ENCODE measurements around the gene ODC1.

The ODC1 gene

DNA sequence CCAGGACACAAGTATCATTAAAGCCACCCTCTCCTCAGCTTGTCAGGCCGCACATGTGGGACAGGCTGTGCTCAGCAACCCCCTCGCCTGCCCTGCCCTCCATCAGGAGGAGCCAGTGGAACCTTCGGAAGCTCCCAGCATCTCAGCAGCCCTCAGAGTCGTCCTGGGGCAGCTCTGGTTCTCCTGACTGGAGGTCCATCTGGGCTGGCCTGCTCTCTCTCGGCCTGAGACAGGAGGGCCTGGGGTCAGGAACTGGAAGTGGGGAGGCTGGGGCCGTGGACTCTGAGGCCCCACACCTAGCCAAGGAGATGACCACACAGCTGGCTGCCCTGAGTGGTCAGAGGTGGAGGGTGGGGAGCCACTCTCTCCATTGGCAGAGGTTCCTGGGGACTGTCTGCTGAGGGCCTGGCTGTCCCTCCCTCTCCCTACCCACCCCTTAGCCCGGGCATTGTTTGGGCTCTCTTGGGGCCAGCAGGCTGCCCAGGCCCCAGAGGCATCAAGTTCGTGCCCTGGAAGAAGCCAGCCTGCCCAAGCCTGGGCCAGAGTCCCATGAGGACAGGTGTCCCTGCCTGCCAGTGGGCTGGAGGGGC, 23.1 kb downstream of the ODC1 start:
- no peak overlapping the region for H3K4me3 ChIP-seq (ENCODE audit: low read depth, low read length)
- no peak for DNase-seq (ENCODE audit: low read depth)
- TF ChIP-seq, protein P1, sequence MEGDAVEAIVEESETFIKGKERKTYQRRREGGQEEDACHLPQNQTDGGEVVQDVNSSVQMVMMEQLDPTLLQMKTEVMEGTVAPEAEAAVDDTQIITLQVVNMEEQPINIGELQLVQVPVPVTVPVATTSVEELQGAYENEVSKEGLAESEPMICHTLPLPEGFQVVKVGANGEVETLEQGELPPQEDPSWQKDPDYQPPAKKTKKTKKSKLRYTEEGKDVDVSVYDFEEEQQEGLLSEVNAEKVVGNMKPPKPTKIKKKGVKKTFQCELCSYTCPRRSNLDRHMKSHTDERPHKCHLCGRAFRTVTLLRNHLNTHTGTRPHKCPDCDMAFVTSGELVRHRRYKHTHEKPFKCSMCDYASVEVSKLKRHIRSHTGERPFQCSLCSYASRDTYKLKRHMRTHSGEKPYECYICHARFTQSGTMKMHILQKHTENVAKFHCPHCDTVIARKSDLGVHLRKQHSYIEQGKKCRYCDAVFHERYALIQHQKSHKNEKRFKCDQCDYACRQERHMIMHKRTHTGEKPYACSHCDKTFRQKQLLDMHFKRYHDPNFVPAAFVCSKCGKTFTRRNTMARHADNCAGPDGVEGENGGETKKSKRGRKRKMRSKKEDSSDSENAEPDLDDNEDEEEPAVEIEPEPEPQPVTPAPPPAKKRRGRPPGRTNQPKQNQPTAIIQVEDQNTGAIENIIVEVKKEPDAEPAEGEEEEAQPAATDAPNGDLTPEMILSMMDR (IDR thresholded peaks at IDR 0.05; ENCODE audit: control insufficient read depth, extremely low read depth, insufficient read depth) = no peak

DNA sequence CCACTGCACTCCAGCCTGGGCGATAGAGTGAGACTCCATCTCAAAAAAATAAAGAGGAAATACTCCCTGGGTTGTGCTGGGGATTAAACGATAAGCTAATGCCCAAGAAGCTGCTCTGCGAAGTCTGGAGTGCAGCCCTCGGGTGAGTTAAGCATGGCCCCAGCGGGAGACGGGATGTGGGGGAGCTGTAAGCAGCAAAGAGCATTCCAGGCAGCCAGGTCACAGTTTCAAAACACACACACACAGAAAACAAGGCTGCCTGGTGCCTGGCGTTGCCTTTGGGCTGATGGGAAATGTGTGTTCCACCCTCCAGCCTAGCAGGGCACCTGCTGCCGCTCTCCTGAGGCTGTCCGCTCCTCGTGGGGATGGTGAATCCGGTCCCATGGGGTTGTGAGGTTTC, 24.1 kb downstream of the ODC1 start:
- TF ChIP-seq, protein P1 (IDR thresholded peaks at IDR 0.05; ENCODE audit: control insufficient read depth, extremely low read depth, insufficient read depth) = no peak
- H3K4me3 ChIP-seq (ENCODE audit: low read depth, low read length) = no peak overlapping the region
- DNase-seq (ENCODE audit: low read depth) = no peak

DNA sequence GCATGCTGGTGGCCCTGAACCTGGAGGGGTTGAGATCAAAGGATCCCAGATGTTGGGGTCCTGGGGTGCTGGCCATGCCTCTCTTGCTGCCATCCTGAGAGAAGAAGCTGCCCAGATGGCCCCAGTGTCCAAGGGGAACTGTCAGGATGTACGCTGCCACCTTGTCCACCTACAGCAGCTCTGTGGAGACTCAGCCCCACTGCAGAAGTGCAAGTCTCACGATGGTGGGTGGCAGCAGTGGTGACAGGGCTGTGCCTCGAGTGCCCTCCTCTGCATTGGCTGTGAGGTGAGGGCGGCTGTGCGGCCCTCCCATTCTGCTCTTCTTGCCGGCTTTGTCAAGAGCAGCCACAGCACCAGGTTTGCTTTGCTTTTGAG, 24.7 kb downstream of the ODC1 start:
- no peak for DNase-seq (ENCODE audit: low read depth)
- no peak overlapping the region for H3K4me3 ChIP-seq (ENCODE audit: low read depth, low read length)
- TF ChIP-seq, protein P1 (IDR thresholded peaks at IDR 0.05; ENCODE audit: control insufficient read depth, extremely low read depth, insufficient read depth) = no peak

DNA sequence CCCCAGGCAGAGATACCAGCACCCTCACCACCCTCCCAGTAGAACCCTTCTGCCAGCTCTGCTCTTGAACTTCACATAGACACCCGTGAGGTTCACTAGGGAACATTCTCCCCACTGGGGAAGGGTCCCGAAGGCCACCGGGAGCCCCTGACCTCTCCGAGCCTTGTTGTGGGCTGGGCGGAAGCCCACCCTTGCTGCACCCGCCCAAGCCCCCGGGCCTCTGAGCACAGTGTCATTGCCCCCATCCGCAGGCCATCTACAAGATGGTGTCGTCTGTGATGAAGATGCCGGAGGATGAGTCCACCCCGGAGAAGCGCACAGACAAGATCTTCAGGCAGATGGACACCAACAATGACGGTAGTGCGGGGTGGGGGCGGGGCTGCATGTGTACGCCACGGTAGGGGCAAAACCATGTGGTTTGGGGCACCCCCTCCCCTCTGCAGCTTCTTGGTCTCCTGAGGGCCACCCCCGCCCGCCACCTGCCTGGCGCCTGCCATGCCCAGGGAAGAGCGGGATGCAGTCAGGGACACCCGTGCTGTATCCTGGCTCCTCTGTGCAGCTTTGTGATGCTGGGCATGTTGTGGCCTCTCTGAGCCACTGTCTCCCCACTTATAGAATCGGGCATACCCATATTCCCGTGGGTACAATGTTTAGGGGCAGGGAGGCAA, 25.3 kb downstream of the ODC1 start:
- DNase-seq (ENCODE audit: low read depth) = no peak
- H3K4me3 ChIP-seq (ENCODE audit: low read depth, low read length) = no peak overlapping the region
- TF ChIP-seq, protein P1 (IDR thresholded peaks at IDR 0.05; ENCODE audit: control insufficient read depth, extremely low read depth, insufficient read depth) = no peak

DNA sequence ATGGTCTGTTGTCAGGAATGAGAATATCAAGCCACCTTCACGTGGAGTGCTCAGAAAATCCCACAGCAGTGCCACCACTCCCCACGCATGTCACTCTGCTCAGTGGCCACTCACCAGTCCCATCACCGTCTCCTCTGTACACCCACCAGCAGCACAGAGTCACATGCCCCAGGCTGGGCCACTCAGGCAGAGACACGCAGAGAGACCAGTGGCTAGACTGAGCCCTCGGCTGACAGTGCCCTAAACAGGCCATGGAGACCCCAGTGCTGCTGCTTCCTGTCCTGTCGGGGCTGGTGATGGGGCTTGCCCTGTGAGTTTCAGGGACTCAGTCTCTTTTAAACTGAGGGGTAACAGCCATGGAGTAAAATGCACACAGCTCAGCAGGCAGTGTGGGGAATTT, 25.9 kb downstream of the ODC1 start:
- TF ChIP-seq, protein P1 (IDR thresholded peaks at IDR 0.05; ENCODE audit: control insufficient read depth, extremely low read depth, insufficient read depth) = no peak
- no peak overlapping the region for H3K4me3 ChIP-seq (ENCODE audit: low read depth, low read length)
- no peak for DNase-seq (ENCODE audit: low read depth)

DNA sequence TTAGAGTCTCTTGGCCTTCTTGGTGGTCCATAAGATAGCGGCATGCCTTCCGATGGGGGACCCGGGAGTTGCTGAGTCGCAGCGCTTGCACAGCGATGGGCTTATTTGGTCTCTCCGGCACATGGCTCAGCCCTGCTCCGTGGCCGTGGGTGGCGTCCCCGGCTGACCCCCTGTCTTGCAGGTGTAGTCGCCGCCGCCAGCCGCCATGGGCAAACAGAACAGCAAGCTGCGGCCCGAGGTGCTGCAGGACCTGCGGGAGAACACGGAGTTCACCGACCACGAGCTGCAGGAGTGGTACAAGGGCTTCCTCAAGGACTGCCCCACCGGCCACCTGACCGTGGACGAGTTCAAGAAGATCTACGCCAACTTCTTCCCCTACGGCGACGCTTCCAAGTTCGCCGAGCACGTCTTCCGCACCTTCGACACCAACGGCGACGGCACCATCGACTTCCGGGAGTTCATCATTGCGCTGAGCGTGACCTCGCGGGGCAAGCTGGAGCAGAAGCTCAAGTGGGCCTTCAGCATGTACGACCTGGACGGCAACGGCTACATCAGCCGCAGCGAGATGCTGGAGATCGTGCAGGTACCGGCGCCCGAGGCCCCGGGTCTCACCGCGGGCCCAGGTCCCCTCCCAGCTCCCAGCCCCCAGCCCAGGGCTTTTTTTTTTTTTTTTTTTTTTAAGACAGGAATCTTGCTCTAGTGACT, 28.4 kb downstream of the ODC1 start:
- no peak for DNase-seq (ENCODE audit: low read depth)
- TF ChIP-seq, protein P1 (IDR thresholded peaks at IDR 0.05; ENCODE audit: control insufficient read depth, extremely low read depth, insufficient read depth) = no peak
- H3K4me3 ChIP-seq (ENCODE audit: low read depth, low read length) = no peak overlapping the region
